GM04504 (cell line): Measurements from ENCODE around the gene MYO1D.
"Not testable (repeated sequence)": the region's sequence is repeated elsewhere in the genome, so short reads cannot be mapped to it uniquely, and the experiment has no call there.

Experiments used
- DNase-seq: peaks from one replicate; pipeline ENCODE4 v3.0.0-alpha.2; 2012; ENCODE audit warnings: low read depth

MYO1D gene

GRCh38 chr17:32855620-32856019, 21.3 kb downstream of the MYO1D start:
- no peak for DNase-seq

- no peak for DNase-seq
Observed at GRCh38 chr17:32854832-32855389, 22.0 kb downstream of the MYO1D start.

GRCh38 chr17:32854207-32854606, 22.7 kb downstream of the MYO1D start:
- DNase-seq: no peak

GRCh38 chr17:32852811-32853210, 24.1 kb downstream of the MYO1D start:
- no peak for DNase-seq

- DNase-seq: no peak
Observed at GRCh38 chr17:32849879-32850278, 27.0 kb downstream of the MYO1D start.

GRCh38 chr17:32847977-32848376, 28.9 kb downstream of the MYO1D start:
- no peak for DNase-seq

- no peak for DNase-seq
Observed at GRCh38 chr17:32846143-32846542, 30.8 kb downstream of the MYO1D start.

- no peak for DNase-seq
Observed at GRCh38 chr17:32840241-32840640, 36.7 kb downstream of the MYO1D start.

- no peak for DNase-seq
Observed at GRCh38 chr17:32836527-32836926, 40.4 kb downstream of the MYO1D start.

- no peak for DNase-seq
Observed at GRCh38 chr17:32835291-32835761, 41.6 kb downstream of the MYO1D start.

- DNase-seq: no peak
Observed at GRCh38 chr17:32834104-32834503, 42.8 kb downstream of the MYO1D start.

- no peak for DNase-seq
Observed at GRCh38 chr17:32833526-32833925, 43.4 kb downstream of the MYO1D start.

- no peak for DNase-seq
Observed at GRCh38 chr17:32833076-32833475, 43.8 kb downstream of the MYO1D start.

GRCh38 chr17:32831627-32832243, 45.2 kb downstream of the MYO1D start:
- DNase-seq: no peak

- no peak for DNase-seq
Observed at GRCh38 chr17:32831223-32831622, 45.7 kb downstream of the MYO1D start.

GRCh38 chr17:32828822-32829221, 48.1 kb downstream of the MYO1D start:
- no peak for DNase-seq

GRCh38 chr17:32827227-32827626, 49.7 kb downstream of the MYO1D start:
- no peak for DNase-seq

- no peak for DNase-seq
Observed at GRCh38 chr17:32826076-32826475, 50.8 kb downstream of the MYO1D start.

- DNase-seq: no peak
Observed at GRCh38 chr17:32824334-32824733, 52.6 kb downstream of the MYO1D start.

- no peak for DNase-seq
Observed at GRCh38 chr17:32822996-32823395, 53.9 kb downstream of the MYO1D start.

GRCh38 chr17:32821987-32822934, 54.7 kb downstream of the MYO1D start:
- DNase-seq: not testable (repeated sequence)

- DNase-seq: no peak
Observed at GRCh38 chr17:32820440-32820839, 56.5 kb downstream of the MYO1D start.

GRCh38 chr17:32819787-32820186, 57.1 kb downstream of the MYO1D start:
- DNase-seq: no peak
